ENCODE measurements around the gene TRAF1. TPM values are rescaled to one million over a fixed set of nuclear protein-coding genes. Genes with fewer than 3 reads are reported as not detected.

The TRAF1 gene
- total RNA-seq, 1 donor from 2014 or later: 8.0 TPM

DNA sequence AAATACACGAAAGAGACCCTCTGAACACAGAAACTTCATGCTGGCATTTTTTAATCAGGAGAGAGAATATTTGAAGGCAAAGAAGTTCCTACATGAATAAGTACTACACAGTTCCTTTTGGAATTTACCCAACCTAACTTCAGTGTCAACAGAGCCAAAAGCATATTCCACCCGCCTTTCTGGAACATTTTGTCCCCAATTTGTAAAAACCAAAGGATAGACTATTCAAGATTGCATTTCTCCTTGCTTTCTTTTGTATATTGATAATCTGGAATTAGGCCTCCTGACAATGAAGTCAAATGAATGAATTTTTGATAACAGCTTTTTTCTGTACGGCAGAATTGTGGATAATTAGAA lies 39.4 kb upstream of the TRAF1 start:
- Mint-ChIP-seq H3K9me3 (no peaks in the 10 kb centered on the region), H3K27ac (peak overlapping the region; percentile 28), H3K36me3 (peaks cover 2% of the 10 kb centered on the region), H3K4me1 (peaks cover 7% of the 10 kb centered on the region), H3K4me3 (no peak overlapping the region), H3K27me3 (ENCODE audit: low read depth) (no peaks in the 10 kb centered on the region)
- DNase-seq (ENCODE audit: low spot score in 2 of 2, unreplicated experiment in 2 of 2): no peak
- TF ChIP-seq, protein P1, sequence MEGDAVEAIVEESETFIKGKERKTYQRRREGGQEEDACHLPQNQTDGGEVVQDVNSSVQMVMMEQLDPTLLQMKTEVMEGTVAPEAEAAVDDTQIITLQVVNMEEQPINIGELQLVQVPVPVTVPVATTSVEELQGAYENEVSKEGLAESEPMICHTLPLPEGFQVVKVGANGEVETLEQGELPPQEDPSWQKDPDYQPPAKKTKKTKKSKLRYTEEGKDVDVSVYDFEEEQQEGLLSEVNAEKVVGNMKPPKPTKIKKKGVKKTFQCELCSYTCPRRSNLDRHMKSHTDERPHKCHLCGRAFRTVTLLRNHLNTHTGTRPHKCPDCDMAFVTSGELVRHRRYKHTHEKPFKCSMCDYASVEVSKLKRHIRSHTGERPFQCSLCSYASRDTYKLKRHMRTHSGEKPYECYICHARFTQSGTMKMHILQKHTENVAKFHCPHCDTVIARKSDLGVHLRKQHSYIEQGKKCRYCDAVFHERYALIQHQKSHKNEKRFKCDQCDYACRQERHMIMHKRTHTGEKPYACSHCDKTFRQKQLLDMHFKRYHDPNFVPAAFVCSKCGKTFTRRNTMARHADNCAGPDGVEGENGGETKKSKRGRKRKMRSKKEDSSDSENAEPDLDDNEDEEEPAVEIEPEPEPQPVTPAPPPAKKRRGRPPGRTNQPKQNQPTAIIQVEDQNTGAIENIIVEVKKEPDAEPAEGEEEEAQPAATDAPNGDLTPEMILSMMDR (IDR thresholded peaks at IDR 0.05; ENCODE audit: unreplicated experiment): no peak

DNA sequence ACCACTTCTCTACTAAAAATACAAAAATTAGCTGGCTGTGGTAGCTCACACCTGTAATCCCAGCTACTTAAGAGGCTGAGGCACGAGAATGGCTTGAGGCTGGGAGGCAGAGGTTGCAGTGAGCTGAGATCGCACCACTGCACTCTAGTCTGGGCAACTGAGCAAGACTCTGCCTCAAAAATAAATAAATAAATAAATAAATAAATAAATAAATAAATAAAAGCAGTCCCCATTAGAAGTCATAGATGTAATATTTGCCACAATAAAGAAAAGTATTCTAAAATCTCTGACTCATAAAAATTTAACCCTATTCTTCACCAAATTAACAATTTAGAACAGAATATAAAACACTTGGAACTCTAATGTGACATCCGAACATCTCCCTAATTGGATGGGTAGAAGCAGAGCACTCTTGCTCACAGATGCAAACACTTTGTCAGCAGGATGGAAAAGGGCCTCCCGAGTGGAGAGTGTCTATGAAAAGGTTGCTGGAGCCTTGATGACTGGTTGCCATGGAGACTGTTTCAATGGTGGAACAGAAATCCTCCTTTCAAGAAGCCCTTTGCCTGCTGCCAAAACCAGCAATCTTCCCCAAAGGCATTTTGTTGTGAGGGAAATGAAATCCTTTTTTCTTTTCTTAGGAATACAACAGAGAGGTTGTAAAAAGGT lies 38.9 kb upstream of the TRAF1 start:
- no peak overlapping the region for H3K4me3 Mint-ChIP-seq
- H3K9me3 Mint-ChIP-seq: no peaks in the 10 kb centered on the region
- peaks cover 6% of the 10 kb centered on the region for H3K4me1 Mint-ChIP-seq
- H3K27me3 Mint-ChIP-seq (ENCODE audit: low read depth): no peaks in the 10 kb centered on the region
- H3K27ac Mint-ChIP-seq: peak overlapping the region; percentile 28
- no peak for DNase-seq (ENCODE audit: low spot score in 2 of 2, unreplicated experiment in 2 of 2)
- peaks cover 2% of the 10 kb centered on the region for H3K36me3 Mint-ChIP-seq
- TF ChIP-seq, protein P1 (IDR thresholded peaks at IDR 0.05; ENCODE audit: unreplicated experiment): no peak

DNA sequence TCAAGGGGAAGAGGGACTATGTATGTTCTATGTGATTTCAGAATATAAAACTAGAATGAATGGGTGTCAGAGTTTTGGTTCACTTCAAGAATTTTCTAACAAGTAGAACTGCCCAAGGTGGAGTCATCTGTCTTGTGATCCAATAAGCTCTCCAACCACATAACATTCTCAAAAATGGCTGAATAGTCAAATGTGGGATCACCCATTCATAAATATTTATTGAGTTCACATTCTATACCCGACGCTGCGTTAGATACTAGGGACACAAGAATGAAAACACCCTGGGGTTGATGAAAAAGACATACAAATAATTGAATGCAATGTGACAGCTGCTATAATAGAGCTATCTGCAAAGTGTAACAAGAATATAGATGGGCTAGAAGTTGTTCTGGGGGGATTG lies 35.3 kb upstream of the TRAF1 start:
- TF ChIP-seq, protein P1 (IDR thresholded peaks at IDR 0.05; ENCODE audit: unreplicated experiment): no peak
- Mint-ChIP-seq H3K9me3 (no peaks in the 10 kb centered on the region), H3K36me3 (peaks cover 4% of the 10 kb centered on the region), H3K4me3 (no peak overlapping the region), H3K27ac (no peak overlapping the region), H3K27me3 (ENCODE audit: low read depth) (no peaks in the 10 kb centered on the region), H3K4me1 (peaks cover 14% of the 10 kb centered on the region)
- no peak for DNase-seq (ENCODE audit: low spot score in 2 of 2, unreplicated experiment in 2 of 2)

DNA sequence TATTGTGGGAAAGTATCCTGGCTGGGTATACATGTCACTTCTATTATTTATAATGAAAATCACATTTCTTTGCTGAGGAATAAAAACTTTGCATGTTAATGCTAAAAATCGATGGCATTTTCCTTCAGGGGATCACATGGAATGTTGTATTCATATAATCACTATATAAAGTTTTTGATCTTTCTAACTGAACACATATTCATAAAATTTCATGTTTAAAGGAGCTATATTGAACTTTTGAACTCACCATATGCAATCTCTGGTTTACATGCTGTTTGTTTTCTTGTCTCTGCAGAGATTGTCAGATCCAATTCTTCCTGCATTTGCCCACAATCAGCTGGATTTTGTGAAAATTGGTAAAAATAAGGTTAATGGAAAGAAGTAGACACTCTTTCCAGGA lies 33.4 kb upstream of the TRAF1 start:
- Mint-ChIP-seq H3K36me3 (peaks cover 4% of the 10 kb centered on the region), H3K4me3 (no peak overlapping the region), H3K4me1 (peaks cover 9% of the 10 kb centered on the region), H3K27me3 (ENCODE audit: low read depth) (no peaks in the 10 kb centered on the region), H3K27ac (peak overlapping the region; percentile 44), H3K9me3 (no peaks in the 10 kb centered on the region)
- TF ChIP-seq, protein P1 (IDR thresholded peaks at IDR 0.05; ENCODE audit: unreplicated experiment): no peak
- DNase-seq (ENCODE audit: low spot score in 2 of 2, unreplicated experiment in 2 of 2): no peak

DNA sequence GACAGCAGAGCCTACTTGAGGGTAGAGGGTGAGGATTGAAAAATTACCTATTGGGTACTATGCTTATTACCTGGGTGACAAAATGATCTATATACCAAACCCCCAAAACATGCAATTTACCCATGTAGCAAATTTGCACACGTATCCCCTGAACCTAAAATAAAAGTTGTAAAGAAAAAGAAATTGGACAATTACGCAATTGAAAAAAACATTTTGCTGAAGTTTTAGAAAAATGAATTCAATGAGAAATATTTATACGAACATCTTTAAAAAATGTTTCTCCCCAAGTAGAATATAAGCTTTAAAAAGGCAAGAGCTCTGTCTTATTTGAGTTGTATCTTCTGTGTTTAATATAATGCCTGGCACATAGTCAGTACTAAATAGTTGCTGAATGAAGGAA lies 30.3 kb upstream of the TRAF1 start:
- no peak overlapping the region for H3K27ac Mint-ChIP-seq
- no peak for DNase-seq (ENCODE audit: low spot score in 2 of 2, unreplicated experiment in 2 of 2)
- peaks cover 2% of the 10 kb centered on the region for H3K36me3 Mint-ChIP-seq
- no peaks in the 10 kb centered on the region for H3K9me3 Mint-ChIP-seq
- no peaks in the 10 kb centered on the region for H3K27me3 Mint-ChIP-seq (ENCODE audit: low read depth)
- peaks cover 29% of the 10 kb centered on the region for H3K4me1 Mint-ChIP-seq
- TF ChIP-seq, protein P1 (IDR thresholded peaks at IDR 0.05; ENCODE audit: unreplicated experiment): no peak
- H3K4me3 Mint-ChIP-seq: no peak overlapping the region
